HG02610 (cell line): ENCODE measurements around the gene RBM46.
"Not testable (repeated sequence)": the region's sequence is repeated elsewhere in the genome, so short reads cannot be mapped to it uniquely, and the experiment has no call there.

Experiments used
- ATAC-seq: cut with Tn5 transposase; IDR thresholded peaks from one replicate; pipeline ENCODE4 v1.9.1; 2021; ENCODE audit warnings: mild to moderate bottlenecking, moderate library complexity; ENCODE audit not compliant: unreplicated experiment

Gene RBM46

DNA sequence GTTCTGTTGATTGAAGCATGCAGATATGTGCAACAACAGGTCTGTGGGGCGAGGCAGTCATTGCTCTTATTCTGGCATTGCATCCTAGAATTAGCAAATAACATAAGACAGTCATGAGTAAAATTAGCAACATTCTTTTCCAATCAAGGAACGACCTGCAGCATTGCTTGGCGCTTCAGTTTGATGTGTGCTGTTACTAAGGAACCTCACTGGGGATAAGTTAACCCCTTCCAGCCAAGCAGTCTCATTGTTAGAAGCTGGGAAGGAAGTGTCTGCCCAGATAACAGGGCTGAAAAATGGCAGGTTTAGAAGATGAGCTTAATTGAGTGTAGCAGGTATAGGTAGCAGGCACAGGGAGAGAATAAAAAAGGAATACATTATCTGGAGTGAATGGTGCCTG, 55.4 kb downstream of the RBM46 start:
- ATAC-seq: no peak

DNA sequence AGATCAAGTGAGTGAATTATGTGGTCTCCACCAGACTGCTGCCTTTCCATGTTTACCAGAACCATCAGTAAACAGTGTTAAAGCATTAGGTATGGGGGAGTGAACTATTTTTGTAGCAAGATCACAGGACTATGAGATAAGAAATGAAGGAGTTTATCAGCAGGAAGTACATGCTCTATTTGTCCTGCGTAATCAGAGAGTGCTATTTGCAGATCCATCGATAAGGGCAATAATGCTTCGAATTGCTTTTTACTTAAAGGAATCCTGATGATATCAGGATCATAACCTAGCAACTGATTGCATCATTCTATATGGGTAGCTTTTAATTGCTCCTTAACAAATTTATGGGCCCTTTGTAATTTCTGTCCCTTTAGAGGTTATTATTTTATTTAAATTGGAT, 57.1 kb downstream of the RBM46 start:
- no peak for ATAC-seq

DNA sequence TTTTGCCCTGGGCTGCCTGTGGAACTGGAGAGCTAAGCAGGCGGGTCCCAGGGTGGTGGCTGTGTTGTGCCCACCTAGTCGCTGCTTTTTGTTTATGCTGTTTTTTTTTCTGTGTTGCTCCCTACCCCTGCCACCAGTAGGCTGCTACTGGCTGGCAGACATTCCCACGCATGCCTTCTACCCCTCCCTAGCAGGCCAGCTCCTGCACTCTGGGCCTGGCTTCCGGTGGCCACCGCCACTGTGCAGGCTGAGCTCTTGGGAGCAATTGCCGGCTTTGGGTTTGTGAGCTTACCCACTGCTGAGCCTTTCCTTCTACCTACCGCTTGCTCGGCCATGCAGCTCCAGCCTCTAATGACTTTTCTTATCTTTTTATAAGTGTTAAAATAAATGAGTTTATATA, 57.6 kb downstream of the RBM46 start:
- no peak for ATAC-seq

DNA sequence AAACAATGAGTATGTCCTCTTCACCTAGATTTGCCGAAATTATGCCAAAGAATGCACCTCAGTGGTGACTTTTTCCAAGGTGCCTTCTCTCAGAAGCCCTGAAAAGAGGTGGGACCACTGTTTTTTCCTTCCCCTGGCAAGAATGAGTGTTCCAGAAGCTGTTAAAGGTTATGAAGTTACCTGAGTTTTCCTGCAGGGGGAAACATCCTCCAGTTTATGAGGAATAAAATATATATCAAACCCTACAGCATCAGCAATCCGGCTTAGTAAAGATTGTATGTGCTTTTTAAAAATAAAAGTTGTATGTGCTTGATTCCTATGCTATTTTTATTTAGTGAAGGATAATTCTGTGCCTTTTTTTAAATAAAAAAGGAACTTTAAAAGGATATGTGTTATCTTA, 73.3 kb downstream of the RBM46 start:
- no peak for ATAC-seq

DNA sequence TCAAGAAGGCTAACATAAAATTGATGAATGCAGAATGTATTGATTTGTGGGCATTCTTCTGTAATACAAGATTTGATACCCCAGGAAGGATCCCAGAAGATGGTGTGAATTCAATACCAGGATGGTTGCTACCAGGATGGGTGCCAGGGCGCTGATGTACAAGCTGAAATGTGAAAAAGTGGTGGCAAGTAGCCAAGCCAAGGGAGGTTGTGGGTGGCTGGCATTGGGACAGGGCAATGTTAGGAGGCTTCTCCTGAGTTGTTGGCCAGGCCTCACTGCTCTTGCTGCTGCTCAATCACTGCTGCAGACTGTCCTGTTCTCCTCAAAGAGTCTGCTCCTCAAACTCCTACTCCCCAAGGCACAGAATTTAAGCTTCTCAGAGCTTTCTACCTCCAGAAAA, 77.1 kb downstream of the RBM46 start:
- ATAC-seq: no peak

DNA sequence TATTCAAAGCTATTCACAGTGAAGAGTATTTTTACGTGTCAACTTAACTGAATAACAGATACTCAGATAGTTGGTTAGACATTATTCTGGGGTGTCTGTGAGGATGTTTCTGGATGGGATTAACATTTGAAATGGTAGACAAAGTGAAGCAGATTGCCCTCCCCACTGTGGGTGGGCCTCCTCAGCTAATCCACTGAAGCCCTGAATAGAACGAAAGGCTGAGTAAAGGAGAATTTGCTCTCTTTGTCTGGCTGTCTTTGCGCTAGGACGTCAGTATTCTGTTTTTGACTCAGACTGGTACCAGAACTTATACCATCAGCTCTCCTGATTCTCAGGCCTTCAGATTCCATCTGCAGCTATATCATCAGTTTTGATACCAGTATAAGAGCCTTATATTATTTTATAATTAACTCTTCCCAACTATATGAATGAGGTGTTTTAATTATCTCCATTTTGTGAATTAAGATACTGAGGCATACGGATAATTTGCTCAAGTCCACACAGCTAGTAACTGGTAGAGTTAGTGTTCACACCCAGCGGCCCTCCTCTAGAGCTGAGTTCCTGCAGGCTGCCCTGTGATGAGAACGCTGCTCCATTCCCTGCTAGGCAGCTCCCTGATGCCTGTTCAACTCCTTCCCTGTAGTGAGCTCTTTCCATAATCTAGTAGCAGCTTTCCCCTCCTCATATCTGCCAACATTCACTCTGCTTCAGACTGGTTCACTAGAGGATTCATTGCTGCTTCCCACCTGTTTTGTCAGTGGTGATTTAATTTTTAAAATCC, 87.5 kb downstream of the RBM46 start:
- ATAC-seq: no peak

DNA sequence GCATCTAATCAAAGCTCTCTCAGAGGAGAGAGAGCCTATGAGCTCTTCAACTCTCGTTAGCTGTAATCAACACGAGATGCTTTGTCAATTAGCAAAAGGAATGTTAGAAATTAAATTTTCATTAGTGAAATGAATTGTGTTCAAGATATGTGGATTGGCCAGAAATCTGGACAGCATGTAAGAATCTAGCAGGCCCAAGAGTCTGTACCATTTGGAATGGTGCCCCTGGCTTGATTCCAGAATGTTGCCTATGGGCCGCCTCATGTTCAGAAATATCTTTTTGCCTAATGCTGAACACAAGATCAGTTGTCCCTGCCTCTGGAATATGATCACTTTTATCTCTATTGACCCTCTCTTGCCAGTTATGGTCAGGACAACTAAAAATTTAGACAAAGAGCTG, 88.2 kb downstream of the RBM46 start:
- no peak for ATAC-seq

DNA sequence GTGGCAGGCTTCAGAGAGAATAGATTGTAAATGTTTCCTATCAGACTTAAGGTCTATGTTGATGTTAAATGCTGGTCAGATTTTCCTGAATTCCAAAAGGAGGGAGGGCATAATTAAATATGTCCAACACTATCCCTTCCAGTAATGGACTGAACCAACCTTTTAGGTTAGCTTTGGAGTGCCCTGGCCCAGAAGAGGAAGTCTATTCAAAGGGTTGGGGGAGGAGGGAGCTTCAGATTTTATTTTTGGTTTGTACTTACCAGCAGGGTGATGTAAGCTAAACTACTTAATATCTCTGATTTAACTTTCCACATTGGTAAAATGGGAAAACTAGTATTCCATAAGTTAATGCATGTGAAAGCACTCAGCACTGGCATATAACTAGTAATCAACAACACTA, 91.1 kb downstream of the RBM46 start:
- ATAC-seq: no peak

DNA sequence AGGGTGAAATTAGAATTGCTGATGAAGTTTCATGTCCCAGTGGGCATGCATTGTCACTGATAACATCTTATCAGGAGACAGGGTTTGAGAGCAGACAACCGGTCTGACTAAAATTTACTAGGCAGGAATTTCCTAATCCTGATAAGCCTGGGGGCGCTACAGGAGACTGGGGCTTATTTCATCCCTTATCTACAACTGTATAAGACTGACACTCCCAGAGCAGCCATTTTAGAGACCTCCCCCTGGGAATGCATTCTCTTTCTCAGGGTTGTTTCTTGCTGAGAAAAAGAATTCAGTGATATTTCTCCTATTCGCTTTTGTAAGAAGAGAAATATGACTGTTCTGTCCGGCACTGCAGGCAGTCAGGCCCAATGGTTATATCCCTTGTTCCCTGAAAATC, 93.0 kb downstream of the RBM46 start:
- not testable (repeated sequence) for ATAC-seq

DNA sequence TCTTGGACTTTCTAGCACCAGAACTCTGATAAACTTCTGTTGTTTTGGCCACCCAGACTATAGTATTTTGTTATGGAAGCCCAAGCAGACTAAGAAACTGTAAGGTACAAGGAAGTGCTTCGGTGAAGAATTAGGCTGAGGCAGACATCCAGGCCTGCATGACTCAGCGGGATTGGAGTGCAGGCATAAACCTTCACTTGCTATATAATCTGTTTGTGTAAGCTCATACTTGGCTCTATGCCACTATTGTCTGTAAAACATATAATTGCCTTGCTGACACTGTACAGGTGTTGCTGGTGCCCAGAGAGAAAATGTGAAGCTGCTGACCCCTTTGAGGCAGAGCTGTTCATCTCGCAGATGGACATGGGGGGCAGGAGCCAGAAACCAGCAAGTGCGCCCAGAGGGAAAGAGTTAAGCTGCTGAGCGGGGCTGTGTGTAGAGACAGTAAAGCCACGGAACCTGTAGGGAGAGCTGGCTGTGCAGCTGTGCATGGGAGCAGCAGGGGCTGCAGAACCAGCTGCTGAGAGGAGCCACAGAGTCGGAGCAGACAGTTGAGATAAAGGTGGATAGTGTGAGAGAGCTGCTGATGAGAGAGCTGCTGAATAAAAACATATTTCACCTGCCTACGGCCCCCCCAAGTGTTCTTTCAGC, 96.2 kb downstream of the RBM46 start:
- ATAC-seq: no peak
